ENCODE data around the gene OR6B1. TPM values are rescaled to one million over a fixed set of nuclear protein-coding genes. Genes with fewer than 3 reads are reported as not detected.
"Not testable (repeated sequence)": the region's sequence is repeated elsewhere in the genome, so short reads cannot be mapped to it uniquely, and the experiment has no call there.

OR6B1 gene
- total RNA-seq, 2 donors from 2014 or later: not detected

GRCh38 chr7:144001543-144001942 lies 1.4 kb downstream of the OR6B1 start:
- no peak overlapping the region for H3K27ac ChIP-seq
- H3K36me3 ChIP-seq: no peaks in the 10 kb centered on the region
- TF ChIP-seq, protein P1, sequence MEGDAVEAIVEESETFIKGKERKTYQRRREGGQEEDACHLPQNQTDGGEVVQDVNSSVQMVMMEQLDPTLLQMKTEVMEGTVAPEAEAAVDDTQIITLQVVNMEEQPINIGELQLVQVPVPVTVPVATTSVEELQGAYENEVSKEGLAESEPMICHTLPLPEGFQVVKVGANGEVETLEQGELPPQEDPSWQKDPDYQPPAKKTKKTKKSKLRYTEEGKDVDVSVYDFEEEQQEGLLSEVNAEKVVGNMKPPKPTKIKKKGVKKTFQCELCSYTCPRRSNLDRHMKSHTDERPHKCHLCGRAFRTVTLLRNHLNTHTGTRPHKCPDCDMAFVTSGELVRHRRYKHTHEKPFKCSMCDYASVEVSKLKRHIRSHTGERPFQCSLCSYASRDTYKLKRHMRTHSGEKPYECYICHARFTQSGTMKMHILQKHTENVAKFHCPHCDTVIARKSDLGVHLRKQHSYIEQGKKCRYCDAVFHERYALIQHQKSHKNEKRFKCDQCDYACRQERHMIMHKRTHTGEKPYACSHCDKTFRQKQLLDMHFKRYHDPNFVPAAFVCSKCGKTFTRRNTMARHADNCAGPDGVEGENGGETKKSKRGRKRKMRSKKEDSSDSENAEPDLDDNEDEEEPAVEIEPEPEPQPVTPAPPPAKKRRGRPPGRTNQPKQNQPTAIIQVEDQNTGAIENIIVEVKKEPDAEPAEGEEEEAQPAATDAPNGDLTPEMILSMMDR (IDR thresholded peaks at IDR 0.05): no peak
- H3K27me3 ChIP-seq: no peaks in the 10 kb centered on the region
- H3K9me3 ChIP-seq: no peaks in the 10 kb centered on the region
- DNase-seq: no peak
- intact Hi-C loops (cut with DNase I): no loop called here
- H3K4me3 ChIP-seq: no peak overlapping the region
- H3K9ac ChIP-seq (ENCODE audit: low read depth in 2 of 2, low read length in 2 of 2): no peak overlapping the region
- no peaks in the 10 kb centered on the region for H3K4me1 ChIP-seq

DNA sequence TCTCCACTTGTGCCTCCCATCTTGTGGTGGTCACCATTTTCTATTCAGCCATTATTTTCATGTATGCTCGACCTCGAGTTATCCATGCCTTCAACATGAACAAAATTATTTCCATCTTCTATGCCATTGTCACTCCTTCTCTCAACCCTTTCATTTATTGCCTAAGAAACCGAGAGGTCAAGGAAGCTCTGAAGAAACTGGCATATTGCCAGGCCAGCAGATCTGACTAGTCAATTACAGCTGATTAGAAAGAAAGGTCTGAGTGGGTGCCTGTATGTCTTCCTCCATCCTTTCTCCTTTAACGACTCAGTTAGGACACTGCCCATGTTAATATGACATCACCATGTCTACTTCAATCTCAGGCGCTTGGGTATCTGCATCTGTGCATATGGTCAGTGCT lies 4.6 kb downstream of the OR6B1 start:
- no peaks in the 10 kb centered on the region for H3K9me3 ChIP-seq
- DNase-seq: no peak
- H3K4me3 ChIP-seq: no peak overlapping the region
- no peak overlapping the region for H3K9ac ChIP-seq (ENCODE audit: low read depth in 2 of 2, low read length in 2 of 2)
- intact Hi-C loops (cut with DNase I): no loop called here
- H3K27ac ChIP-seq: no peak overlapping the region
- H3K27me3 ChIP-seq: no peaks in the 10 kb centered on the region
- TF ChIP-seq, protein P1 (IDR thresholded peaks at IDR 0.05): no peak
- H3K4me1 ChIP-seq: no peaks in the 10 kb centered on the region
- no peaks in the 10 kb centered on the region for H3K36me3 ChIP-seq

DNA sequence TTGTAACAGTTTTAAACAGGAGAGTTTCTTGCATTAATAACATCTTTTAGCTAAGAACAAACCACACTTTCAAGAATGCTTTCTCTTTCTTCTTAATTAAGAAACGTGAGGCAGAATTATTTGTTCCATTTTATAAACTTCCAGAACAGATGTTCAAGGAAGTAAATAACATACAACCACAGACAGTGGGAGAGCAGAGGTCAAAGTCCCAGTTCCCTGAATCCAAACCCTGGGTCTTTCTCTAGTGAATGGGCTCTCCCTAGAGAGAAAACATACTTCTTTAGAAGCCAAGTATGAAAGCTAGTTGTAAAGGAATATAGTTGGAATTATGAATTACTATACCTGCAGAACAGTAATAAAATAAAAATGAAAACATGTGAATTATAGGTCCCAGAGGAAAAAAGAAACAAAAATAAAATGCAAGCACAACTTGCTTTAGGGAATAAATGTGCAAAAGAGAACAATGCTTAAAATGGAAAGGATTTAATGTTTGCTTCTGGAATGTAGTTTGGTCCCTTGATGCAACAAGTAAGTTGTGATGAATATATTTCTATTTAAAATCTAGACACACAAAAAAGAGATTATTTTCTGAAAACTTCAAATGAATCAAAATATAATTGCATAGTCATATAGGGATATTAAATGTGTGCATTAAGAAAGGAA lies 6.0 kb downstream of the OR6B1 start:
- Histone ChIP-seq H3K9me3 (no peaks in the 10 kb centered on the region), H3K9ac (ENCODE audit: low read depth in 2 of 2, low read length in 2 of 2) (no peak overlapping the region), H3K36me3 (no peaks in the 10 kb centered on the region), H3K27me3 (no peaks in the 10 kb centered on the region), H3K27ac (no peak overlapping the region), H3K4me3 (no peak overlapping the region), H3K4me1 (no peaks in the 10 kb centered on the region)
- intact Hi-C loops (cut with DNase I): no loop called here
- TF ChIP-seq, protein P1 (IDR thresholded peaks at IDR 0.05): no peak
- no peak for DNase-seq

DNA sequence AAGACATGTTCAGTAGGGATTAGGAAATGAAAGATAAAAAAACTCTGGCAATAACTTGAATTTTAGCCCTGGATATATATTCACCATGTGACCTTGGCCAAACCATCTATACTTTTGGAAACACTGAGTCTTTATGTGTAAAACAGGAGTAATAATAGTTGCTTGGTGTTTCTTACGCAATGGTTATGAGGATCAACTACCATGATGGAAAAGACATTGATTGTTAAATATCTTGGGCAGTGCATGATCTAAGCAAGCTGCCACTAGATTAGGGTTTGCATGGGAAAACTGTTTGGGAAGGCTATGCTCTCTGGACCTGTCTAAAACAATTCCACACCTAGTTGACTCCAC lies 6.5 kb downstream of the OR6B1 start:
- H3K27ac ChIP-seq: no peak overlapping the region
- H3K36me3 ChIP-seq: no peaks in the 10 kb centered on the region
- intact Hi-C loops (cut with DNase I): no loop called here
- no peak overlapping the region for H3K4me3 ChIP-seq
- H3K9ac ChIP-seq (ENCODE audit: low read depth in 2 of 2, low read length in 2 of 2): no peak overlapping the region
- H3K4me1 ChIP-seq: no peaks in the 10 kb centered on the region
- DNase-seq: no peak
- no peaks in the 10 kb centered on the region for H3K9me3 ChIP-seq
- no peaks in the 10 kb centered on the region for H3K27me3 ChIP-seq
- TF ChIP-seq, protein P1 (IDR thresholded peaks at IDR 0.05): no peak

DNA sequence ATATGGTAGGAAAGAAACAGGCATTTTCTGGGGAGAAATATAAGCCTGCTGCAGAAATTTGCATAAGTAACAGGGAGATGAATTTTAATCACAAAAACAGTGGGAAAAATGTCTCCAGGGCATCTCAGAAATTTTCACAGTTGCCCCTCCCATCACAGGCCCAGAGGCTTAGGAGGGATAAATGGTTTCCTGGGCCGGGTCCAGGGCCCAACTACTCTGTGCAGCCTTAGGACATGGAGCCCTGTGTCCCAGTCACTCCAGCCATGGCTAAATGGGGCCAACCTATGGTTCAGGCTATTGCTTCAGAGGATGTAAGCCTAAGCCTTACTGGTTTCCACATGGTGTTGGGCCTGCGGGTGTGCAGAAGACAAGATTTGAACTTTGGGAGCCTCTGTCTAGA lies 9.2 kb downstream of the OR6B1 start:
- no peak for DNase-seq

GRCh38 chr7:144010061-144010460 lies 9.9 kb downstream of the OR6B1 start:
- H3K4me3 ChIP-seq; H3K9me3 ChIP-seq; DNase-seq; H3K36me3 ChIP-seq; H3K27me3 ChIP-seq; H3K4me1 ChIP-seq; H3K27ac ChIP-seq; intact Hi-C loops (cut with DNase I); H3K9ac ChIP-seq (ENCODE audit: low read depth in 2 of 2, low read length in 2 of 2): not testable (repeated sequence)

More for the DNA sequence above, 9.2 kb downstream of the OR6B1 start:
- Histone ChIP-seq H3K36me3 (no peaks in the 10 kb centered on the region), H3K27ac (no peak overlapping the region), H3K9ac (ENCODE audit: low read depth in 2 of 2, low read length in 2 of 2) (no peak overlapping the region), H3K9me3 (no peaks in the 10 kb centered on the region), H3K4me3 (no peak overlapping the region), H3K4me1 (no peaks in the 10 kb centered on the region), H3K27me3 (no peaks in the 10 kb centered on the region)
- TF ChIP-seq, protein P1 (IDR thresholded peaks at IDR 0.05): no peak
- intact Hi-C loops (cut with DNase I): no loop called here

DNA sequence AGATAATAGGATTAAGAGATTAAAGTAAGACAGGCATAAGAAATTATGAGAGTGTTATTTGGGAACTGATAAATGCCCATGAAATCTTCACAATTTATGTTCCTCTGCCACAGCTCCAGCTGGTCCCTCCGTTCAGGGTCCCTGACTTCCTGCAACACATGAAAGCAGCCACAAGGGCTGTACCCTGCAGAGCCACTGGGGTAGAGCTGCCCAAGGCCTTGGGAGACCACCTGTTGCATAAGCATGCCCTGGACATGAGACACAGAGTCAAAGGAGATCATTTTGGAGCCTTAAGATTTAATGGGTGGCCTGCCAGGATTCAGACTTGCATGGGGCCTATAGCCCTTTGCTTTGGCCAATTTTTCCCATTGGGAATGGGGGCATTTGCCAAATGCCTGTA lies 10.7 kb downstream of the OR6B1 start:
- H3K9me3 ChIP-seq; H3K4me1 ChIP-seq; H3K27me3 ChIP-seq; DNase-seq; H3K27ac ChIP-seq; H3K4me3 ChIP-seq; H3K9ac ChIP-seq (ENCODE audit: low read depth in 2 of 2, low read length in 2 of 2); intact Hi-C loops (cut with DNase I); H3K36me3 ChIP-seq: not testable (repeated sequence)

All from colonic mucosa (tissue), 4 donors.